GM20431 (cell line): Measurements from ENCODE around the gene OTULIN.

Experiments
- in situ Hi-C: fragments of 300-500 bp; cut with MseI, MboI; formaldehyde crosslinking; loops from one replicate; pipeline ENCODE4 v1.15.0; 2020; ENCODE audit warnings: low sequenced_read_pairs; ENCODE audit not compliant: unreplicated experiment

Gene OTULIN

DNA sequence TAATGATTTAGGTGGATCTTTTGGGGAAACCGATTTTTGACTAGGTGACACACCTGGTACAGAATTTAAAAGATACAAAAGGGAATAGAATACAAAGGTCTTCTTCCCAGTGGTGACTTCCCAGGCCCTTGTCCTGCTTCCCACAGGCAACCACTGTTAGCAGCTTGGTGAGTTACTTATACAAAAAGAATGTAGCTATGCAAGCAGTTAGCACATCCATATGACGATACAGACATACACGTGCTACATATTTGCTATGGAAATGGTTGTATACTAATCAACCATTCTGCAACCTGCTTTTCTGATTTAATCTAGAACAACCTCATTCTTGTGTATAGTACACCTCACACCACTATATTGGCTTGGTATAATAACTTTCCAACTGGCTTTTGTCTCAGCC is 51.0 kb downstream of the OTULIN start:
- in situ Hi-C loops: no loop called here

DNA sequence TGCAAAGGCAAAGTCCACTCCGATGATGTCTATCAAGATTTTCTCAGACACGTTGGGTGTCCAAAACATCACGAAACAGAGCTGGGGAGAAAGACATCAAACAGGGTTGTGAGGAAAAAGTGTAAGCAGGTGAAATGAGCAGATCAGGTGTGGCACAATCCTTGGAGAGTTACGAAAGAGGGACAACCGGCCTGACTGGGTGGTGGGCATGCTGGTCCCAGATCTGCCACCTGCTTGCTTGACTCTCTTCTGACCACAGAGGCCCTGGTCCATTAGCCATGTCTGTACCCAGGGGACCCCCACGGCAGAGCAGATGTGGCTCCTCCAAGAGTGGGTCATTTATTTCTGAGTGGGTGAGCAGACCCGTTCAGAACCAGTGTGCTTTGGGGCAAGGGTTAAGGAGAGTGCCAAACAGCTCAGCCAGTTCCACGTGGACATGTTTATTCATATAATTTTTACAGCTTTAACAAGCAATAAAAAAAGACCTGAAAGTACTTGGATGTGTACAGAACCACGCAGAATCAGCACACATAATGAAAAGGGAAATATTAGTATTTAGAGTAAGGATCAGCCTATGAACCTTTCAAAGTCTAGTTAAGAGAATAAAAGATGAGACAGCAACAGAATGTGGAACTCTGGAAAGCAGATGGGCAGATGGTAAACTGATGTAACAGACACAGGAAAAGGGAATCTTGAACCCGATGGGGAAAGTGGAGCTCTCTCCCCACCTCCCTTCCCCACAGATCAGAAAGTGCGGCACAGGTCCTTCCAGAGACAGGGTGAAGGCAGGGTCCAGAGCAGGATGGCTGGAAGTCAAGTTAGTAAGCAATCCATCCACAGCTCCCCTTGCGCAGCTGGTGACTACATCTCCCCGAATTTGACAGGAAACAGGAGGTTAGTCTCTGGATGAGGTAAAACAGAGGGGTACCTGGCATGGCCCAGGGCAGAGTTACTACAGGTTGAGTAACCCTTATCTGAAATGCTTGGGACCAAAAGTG is 52.5 kb downstream of the OTULIN start:
- in situ Hi-C loops: no loop called here

DNA sequence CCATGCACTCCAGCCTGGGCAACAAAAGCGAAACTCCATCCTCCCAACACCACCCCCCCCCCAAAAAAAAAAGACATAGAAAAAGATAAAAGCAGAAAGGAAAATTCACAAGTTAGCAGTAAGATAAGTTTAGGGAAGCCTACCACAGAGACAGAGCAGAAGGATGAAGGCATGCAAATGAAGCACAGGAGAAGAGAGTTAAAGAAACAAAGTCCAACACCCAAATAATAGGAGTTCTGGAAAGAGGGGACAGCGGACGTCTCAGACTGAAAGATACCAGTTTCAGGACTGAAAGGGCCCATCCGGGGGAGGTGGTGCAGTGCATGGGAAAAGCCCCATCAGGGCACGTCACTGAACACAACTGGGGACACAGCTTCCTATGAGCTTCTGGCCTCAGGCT is 54.3 kb downstream of the OTULIN start:
- in situ Hi-C loops: no loop called here

DNA sequence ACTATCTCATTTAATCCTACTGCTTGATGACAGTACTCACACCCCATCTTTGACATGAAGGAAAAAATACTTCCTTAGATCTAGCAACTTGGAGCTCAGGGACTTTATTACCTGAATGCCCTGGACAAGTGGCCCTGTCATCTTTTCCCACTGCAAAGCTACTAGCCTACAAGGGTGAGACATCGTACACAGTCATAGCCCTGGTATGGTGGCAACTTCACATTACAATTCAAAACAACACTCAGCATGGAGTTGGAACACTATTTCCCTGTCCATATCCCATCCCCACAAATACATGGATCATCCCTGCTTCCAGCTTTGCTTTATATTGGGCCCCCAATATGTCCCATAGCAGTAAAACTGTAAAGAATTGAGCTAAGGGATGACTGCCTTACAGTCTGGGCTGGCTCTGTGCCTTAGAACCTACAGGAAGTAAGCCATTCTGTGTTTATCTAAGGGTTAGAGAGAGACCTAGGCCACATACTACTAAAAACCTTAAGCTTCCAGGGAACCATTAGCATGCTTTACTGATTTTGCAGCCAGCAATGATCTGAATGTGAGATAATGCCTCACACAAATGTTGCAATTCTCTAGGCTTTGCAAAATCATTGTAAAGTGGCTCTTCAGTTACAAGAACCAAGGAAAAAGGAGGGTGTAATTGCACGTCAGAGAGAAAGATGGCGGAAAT is 55.9 kb downstream of the OTULIN start:
- in situ Hi-C loops: loop anchor here (5.0 kb wide), 1 partner anchor 282 kb away; no protein-coding TSS in a partner anchor

DNA sequence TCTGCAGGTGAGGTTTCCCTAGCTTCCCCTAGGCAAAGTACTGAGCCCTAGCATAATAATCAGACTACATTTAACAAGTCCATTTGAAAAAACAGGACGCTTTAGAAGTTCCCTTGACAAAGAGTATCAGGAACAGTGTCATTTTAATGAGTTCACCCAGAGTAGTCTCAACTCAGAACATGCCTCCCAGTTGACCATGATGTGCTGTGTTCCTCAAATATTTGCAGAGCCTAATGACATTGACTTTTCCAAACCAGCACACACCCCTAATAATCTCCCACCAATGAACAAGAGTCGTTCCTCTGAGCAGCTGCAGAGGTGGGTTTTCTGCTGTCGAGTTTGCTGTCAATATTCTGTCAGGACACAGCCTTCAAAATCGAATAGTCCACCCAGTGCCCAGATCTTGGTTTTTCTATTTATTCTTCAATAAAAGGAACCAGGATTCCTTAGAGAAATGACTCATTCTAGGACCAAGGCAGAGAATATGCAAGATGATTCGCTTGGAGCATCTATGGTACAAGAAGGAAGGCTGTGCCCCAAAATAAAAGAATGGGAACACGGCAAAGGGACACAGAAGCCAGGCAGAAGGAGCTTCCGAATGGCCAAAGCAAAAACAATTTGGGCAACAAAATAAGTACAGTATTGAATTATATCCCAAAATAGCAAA is 57.6 kb downstream of the OTULIN start:
- in situ Hi-C loops: loop anchor here (5.0 kb wide), 1 partner anchor 280 kb away; no protein-coding TSS in a partner anchor

DNA sequence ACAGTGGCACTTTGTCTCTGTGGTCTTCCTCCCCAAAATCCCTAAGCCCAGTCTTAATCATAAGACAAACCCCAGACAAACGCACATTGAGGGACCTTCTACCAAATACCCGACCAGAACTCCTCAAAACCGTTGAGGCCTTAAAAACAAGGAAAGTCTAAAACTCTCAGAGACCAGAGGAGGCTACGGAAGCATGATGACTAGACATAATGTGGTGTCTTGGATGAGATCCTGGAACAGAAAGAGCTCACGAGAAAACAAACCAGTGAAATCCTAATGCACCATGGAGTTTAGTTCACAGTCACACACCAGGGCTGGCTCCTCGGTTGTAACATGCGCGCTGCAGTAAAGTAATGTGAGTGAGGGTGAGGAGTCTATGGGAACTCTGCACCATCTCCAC is 58.4 kb downstream of the OTULIN start:
- in situ Hi-C loops: loop anchor here (5.0 kb wide), 1 partner anchor 279 kb away; no protein-coding TSS in a partner anchor

DNA sequence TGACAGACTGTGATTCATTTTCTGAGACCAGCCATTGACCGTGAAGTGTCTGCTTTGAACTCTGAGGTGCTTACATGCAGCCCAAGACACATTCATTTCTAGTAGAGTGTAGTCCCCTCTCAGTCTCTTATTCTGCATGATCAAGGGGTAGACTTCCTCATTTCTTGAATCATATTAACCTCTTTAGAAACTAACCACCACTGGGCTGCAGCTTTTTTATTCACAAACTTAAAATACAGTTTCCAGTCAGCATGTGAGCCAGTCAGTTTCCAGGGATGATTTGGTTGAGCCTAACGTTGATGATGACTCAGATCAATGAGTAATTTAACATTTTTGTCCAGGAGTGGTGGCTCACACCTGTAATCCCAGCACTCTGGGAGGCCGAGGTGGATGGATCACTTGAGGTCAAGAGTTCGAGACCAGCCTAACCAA is 59.2 kb downstream of the OTULIN start:
- in situ Hi-C loops: loop anchor here (5.0 kb wide), 1 partner anchor 279 kb away; no protein-coding TSS in a partner anchor

DNA sequence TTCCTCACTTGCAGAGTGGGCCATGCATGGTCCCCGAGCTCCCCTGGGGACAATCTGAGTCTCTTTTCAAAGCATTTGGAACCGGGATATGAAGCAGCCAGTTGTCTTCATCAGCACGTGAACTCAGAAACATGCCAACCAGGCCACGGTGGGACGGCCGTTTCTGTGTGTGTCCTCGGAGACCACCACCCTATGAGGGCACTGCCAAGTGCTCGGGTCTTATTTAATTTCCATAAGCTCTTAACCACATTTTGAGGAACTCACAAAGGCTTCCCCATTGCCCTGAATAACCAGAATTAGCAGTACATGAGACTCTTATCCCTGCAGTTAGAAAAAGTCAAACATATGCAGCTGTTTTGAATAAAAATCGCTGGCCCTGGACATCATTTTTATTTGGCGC is 60.1 kb downstream of the OTULIN start:
- in situ Hi-C loops: loop anchor here (5.0 kb wide), 1 partner anchor 278 kb away; no protein-coding TSS in a partner anchor

DNA sequence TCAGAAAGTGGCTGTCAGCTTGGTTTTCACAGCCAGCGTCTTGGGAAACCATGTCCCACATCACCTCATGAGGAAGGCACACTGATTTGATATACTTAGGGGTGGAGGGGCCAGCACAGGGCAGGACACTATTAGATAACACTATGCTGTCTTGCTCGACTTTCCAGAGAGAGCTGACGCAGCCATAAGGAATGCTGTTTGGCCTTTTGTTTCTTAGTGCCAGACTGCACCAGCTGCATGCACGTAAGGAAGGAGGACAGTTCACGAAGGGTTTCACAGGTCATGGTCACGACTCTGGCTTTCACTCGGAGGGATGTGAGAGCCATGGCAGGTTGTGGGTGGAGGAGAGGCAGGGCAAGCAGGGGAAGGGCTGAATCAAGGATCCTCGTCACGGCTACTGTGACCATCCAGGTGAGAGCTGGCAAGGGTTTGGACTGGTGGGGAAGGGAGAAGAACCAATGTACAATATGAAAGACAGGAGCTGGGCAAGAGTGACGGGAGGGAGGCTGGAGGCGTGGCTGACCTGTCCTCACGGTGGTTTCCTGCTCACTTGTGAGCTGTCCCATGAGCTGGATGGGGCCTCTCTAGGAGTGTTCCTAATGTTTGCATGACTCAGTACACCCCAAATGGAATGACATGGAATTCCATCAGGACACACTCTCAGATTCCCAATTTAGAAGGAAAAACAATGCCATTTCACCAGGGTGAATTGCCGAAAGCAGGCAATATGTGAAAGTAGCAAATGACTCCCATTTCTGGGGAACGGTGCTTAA is 61.7 kb downstream of the OTULIN start:
- in situ Hi-C loops: no loop called here

DNA sequence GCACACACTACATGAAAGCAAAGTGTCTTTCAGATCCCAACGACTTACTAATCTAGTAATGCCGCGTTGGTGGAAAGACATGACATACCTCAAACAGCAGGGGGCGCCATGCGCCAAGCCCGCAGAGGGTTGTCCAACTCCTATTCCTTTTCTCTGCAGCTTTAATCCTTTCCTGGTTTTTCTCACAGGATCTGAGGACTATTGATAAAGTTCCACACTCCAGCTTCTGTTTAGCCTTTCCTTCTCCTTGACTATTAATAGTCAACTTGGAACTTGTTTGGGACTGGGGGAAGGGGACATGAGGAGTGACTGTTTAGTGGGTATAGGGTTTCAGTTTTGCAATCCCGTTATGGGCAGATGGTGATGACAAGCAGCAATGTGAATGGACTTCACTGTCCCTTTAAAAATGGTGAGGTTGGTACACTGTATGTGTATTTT is 62.9 kb downstream of the OTULIN start:
- in situ Hi-C loops: no loop called here

DNA sequence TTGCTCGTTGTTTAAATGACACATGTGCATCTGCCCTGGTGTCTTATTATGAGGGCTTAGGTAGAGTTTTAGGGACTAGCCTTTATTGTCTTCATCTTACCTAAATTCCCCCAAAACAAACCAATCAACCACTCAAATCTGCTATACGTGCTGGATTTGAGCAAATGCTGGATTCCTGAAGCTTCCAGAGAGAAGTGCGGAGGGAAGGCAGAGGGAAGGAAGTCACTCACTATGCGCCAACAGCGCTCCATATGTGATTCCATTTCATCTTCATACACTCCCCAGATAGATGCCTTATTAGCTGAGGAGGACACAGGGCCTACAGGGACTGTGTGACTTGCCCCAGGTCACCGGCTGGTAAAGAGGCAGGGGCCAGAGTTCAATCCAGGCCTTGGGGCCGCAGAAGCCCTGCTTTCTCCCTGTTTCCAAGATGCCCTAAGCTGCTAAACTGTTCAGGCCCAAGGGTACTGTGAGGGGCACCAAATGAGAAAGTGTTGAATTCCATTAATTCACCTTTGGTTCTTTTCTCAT is 63.5 kb downstream of the OTULIN start:
- in situ Hi-C loops: no loop called here

DNA sequence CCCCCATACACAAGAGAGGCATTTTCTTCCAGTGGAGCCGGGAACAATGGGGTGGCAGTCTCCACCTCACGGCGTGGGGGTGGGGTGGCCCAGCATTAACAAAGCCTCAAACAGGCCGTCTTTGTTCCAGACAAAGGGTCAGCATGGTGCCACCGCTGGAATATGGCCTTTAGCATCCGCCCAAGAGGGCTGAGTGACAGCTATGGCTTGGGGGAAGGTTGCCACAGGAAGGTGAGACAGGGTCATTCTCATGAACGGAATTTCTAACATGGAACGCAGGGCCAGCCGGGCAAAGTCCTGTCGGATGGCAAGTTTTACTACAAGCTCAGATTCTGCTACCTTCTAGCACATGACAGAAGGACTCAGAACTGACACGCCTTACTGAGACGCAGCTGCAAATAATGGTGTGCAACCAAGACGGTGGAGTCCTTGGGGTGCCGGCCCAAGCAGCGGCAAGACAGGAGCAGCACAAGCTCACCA is 64.0 kb downstream of the OTULIN start:
- in situ Hi-C loops: no loop called here

DNA sequence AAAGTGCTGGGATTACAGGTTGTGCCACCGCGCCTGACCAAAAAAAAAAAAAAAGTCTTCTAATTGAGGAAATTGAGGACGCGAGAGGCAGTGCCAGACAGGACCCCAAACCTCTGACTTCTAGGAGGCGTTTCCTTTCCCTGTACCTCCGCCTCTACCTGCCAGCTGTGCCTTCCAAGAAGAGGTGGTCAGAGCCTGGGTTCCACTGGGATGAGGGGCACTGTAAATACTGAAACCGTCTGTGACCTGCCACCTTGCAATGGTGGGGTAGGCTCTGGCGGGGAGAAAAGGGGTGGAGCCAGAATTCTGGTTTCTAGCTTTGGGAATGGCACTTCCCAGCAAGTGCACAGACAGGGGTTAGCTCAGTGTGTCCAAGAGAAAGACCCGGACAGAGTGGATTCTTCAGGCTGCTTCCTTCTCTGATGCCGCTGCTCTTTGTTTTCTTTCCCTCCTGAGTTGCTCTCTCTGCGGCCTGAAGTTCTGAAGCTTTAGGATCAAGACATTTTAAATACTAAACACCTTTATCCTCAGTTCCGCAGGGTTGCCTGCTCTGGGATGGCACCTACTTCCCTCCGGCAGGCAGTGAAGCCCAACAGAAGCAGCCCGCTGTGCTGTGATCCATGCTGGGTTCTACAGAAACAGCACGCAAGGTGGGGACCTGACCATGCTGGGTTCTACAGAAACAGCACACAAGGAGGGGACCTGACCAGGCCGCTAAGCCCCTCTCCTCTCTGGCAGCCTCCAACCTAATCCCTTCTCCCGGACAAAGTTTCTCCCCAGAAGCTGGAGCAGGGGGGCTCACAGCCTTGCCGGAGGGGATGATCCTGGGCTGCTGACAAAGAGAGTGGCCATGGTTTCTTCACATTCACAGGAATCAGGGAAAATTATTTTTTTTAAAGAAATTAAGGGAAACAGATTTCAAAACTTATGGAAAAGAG is 65.2 kb downstream of the OTULIN start:
- in situ Hi-C loops: no loop called here

DNA sequence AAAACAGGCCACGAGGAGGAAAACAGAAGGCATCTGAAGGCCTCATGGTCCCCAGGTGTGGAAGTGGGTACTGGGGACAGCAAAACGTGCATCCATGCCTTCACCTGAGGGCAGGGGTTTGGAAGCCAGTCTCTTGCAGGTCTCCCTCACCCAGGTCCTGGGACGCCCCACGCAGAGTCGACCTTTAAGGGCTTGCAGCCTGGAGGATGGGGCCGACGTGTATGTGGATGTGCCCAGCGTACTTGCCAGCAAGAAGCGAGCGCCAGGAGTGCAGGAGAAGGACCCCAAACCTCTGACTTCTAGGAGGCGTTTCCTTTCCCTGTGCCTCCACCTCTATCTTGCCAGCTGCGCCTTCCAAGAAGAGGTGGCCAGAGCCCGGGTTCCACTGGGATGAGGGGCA is 65.9 kb downstream of the OTULIN start:
- in situ Hi-C loops: no loop called here

DNA sequence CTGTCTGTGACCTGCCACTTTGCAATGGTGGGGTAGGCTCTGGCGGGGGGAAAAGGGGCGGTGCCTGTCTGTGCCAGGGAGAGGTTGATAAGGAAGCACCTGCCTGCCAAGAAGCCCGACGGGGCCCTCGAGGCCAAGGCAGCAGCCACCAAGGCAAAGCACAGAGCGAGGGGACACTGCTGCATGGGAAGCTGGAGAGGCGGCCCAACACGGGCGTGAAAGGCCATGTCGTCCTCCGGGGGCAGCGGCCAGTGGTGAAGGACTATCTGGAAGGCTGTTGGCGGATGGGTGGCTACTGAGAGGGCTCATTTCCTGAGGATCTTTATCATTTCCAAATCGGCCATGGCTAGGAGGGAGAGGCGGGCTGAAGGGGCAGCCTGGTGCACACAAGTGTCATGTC is 66.4 kb downstream of the OTULIN start:
- in situ Hi-C loops: no loop called here

DNA sequence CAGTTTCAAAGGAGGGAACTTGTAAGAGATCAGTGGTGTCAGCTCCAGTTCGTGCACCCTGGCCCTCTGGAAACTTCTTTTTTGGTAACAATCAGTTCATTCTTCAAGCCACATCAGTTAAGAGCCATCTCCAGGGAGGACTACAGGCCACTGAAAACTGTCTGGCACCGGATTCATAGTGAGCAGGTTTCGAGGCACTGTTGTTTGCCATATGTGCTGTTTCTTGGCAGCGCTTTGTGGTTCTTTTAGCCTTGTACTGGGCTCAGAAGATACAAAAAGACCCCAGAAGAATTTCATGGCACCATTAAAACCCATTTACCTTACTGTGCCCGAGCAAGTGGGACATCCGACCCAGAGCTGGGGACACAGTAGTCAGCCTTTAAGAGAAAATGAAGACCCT is 68.5 kb downstream of the OTULIN start:
- in situ Hi-C loops: no loop called here

DNA sequence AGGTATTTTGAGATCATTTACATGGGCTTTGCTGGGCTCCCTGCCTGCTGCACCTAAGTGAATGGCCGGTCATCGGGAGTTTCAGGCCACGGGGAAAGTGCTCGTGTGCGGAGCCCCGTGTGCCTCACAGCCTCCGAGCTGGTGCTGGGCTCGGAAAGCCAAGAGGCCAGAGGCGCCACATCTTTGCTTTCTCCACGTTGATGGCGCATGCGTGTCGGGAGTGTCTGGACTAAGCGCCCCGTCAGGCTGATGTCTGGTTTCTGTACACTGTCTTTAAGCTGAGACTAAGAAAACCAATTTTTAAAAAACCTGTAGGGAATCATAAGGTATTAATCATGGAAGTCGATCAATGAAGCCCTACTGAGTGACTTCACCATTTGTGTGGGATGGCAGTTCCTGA is 69.1 kb downstream of the OTULIN start:
- in situ Hi-C loops: no loop called here

DNA sequence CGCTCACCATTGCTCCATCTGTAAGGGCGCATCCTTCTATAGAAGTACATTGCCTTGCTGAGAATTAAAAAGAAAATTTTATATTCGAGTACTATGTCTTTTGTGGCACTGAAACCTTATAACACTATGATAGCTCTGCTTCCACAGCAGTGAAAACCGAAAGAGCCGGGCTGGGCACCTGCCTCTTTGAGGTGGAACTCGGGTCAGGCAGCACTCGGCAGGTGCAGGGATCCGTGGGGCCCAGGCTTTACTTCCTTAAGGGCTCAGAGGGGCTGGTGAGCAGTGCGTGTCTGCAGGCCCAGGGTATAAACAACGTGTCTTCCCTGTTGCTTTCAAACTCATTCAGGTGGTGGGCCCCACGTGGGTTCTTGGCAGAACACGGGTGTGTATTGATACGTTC is 69.9 kb downstream of the OTULIN start:
- in situ Hi-C loops: no loop called here
